BLaER1 (cell line): ENCODE measurements around the gene SDK1.

Source experiments
- H3K27ac ChIP-seq: shearing (Covaris generic); formaldehyde crosslinking; 2 replicates; pipeline ENCODE4 v1.8.1; 2022
- H3K27me3 ChIP-seq: shearing (Covaris generic); formaldehyde crosslinking; 2 replicates; pipeline ENCODE4 v1.8.1; 2022
- H3K36me3 ChIP-seq: shearing (Covaris generic); formaldehyde crosslinking; 2 replicates; pipeline ENCODE4 v1.8.1; 2022
- H3K4me1 ChIP-seq: shearing (Covaris generic); formaldehyde crosslinking; 2 replicates; pipeline ENCODE4 v1.8.1; 2022
- H3K4me2 ChIP-seq: shearing (Covaris generic); formaldehyde crosslinking; 2 replicates; pipeline ENCODE4 v1.8.1; 2022
- H3K4me3 ChIP-seq: shearing (Covaris generic); formaldehyde crosslinking; 2 replicates; pipeline ENCODE4 v1.8.1; 2022
- H3K9ac ChIP-seq: shearing (Covaris generic); formaldehyde crosslinking; 2 replicates; pipeline ENCODE4 v1.8.1; 2022
- H3K9me3 ChIP-seq: shearing (Covaris generic); formaldehyde crosslinking; 2 replicates; pipeline ENCODE4 v1.8.1; 2022
- H4K20me1 ChIP-seq: shearing (Covaris generic); formaldehyde crosslinking; 2 replicates; pipeline ENCODE4 v1.8.1; 2022
- Cebpa-rat ChIP-seq: shearing (Covaris generic); IDR thresholded peaks from 2 replicates; pipeline ENCODE4 v1.8.1; 2022

SDK1 gene

GRCh38 chr7:3589752-3590151, 288.7 kb downstream of the SDK1 start:
- H3K36me3 ChIP-seq = no peaks in the 10 kb centered on the region
- no peaks in the 10 kb centered on the region for H4K20me1 ChIP-seq
- H3K4me3 ChIP-seq = no peak overlapping the region
- no peak for TF ChIP-seq Cebpa-rat
- no peaks in the 10 kb centered on the region; the same call in 1 of the 2 replicates for H3K9me3 ChIP-seq
- no peak overlapping the region for H3K9ac ChIP-seq
- H3K27me3 ChIP-seq = no peaks in the 10 kb centered on the region
- no peak overlapping the region for H3K4me2 ChIP-seq
- no peaks in the 10 kb centered on the region for H3K4me1 ChIP-seq
- no peak overlapping the region for H3K27ac ChIP-seq

GRCh38 chr7:3591219-3591618, 290.2 kb downstream of the SDK1 start:
- no peak overlapping the region for H3K27ac ChIP-seq
- H3K36me3 ChIP-seq = no peaks in the 10 kb centered on the region
- H3K4me3 ChIP-seq = no peak overlapping the region
- no peak overlapping the region for H3K9ac ChIP-seq
- H3K4me2 ChIP-seq = no peak overlapping the region
- no peaks in the 10 kb centered on the region for H3K27me3 ChIP-seq
- H3K9me3 ChIP-seq = no peaks in the 10 kb centered on the region; the same call in 1 of the 2 replicates
- TF ChIP-seq Cebpa-rat = no peak
- no peaks in the 10 kb centered on the region for H4K20me1 ChIP-seq
- peaks cover 2% of the 10 kb centered on the region for H3K4me1 ChIP-seq

- H3K27ac ChIP-seq = no peak overlapping the region
- H3K9ac ChIP-seq = no peak overlapping the region
- no peaks in the 10 kb centered on the region for H4K20me1 ChIP-seq
- no peak overlapping the region for H3K4me2 ChIP-seq
- no peak for TF ChIP-seq Cebpa-rat
- peaks cover 10% of the 10 kb centered on the region for H3K4me1 ChIP-seq
- no peaks in the 10 kb centered on the region for H3K27me3 ChIP-seq
- H3K4me3 ChIP-seq = no peak overlapping the region
- H3K9me3 ChIP-seq = no peaks in the 10 kb centered on the region; the same call in 1 of the 2 replicates
- no peaks in the 10 kb centered on the region for H3K36me3 ChIP-seq
Observed at GRCh38 chr7:3591944-3592343, 290.9 kb downstream of the SDK1 start.

DNA sequence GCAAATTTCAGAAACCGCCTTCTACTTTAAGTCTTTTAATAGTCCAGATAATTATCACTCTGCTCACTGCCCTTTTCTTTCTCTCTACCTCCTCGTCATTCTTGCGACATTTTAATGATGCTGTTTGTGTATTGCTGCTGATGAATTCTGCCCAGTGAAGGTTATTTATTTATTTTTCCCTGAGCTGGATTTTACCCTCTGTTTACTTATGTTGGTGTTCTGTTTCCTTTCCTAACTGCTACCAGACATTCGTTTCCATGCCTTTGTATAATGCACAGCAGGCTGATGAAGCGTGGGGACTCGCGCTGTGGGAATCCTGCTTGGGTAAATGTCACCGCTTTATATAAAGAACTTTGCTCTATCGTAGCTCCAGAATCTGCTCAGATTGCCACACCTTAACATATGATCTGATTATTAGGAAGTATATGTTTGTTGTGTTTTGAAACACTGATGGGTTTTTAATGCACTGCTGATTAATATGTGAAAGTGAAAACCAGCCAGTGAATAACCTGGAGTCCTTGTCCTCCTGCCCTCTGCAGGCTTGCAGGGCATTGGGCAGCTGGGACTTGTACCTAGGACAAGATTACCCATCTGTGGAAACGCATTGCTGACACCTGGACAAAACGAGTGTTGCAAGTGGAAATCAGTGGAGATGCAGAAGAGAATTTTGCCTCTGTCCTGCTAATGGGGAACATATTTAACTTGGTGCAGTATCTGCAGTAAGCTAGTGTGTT, 291.5 kb downstream of the SDK1 start:
- no peaks in the 10 kb centered on the region for H3K36me3 ChIP-seq
- no peaks in the 10 kb centered on the region; the same call in 1 of the 2 replicates for H3K9me3 ChIP-seq
- H3K27me3 ChIP-seq = no peaks in the 10 kb centered on the region
- H3K4me3 ChIP-seq = no peak overlapping the region
- TF ChIP-seq Cebpa-rat = no peak
- H3K4me1 ChIP-seq = peaks cover 16% of the 10 kb centered on the region
- no peak overlapping the region for H3K9ac ChIP-seq
- no peaks in the 10 kb centered on the region for H4K20me1 ChIP-seq
- no peak overlapping the region for H3K4me2 ChIP-seq
- H3K27ac ChIP-seq = no peak overlapping the region

GRCh38 chr7:3594901-3595300, 293.8 kb downstream of the SDK1 start:
- TF ChIP-seq Cebpa-rat = no peak
- Histone ChIP-seq H3K27me3 (no peaks in the 10 kb centered on the region), H3K27ac (no peak overlapping the region), H4K20me1 (no peaks in the 10 kb centered on the region), H3K4me1 (peaks cover 19% of the 10 kb centered on the region), H3K4me3 (no peak overlapping the region), H3K9me3 (no peaks in the 10 kb centered on the region), H3K9ac (no peak overlapping the region), H3K4me2 (no peak overlapping the region), H3K36me3 (no peaks in the 10 kb centered on the region)

DNA sequence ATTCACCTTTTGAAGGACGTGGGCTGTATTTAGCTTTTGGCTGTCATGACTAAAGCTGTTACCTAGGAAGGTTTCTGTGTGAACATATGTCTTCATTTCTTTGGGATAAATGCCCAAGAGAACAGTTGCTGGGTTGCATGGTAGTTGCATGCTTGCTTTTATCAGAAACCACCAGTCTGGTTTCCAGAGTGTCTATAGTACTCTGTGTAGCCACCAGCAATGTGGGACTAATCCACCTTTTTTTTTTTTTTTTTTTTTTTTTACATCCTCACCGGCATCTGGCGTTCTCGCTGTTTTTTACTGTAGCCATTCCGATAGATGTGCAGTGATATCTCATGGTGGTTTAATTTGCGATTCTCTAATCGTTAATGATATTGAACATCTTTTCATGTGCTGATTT, 297.8 kb downstream of the SDK1 start:
- Histone ChIP-seq H3K4me3 (no peak overlapping the region), H3K9ac (no peak overlapping the region), H3K4me1 (peaks cover 19% of the 10 kb centered on the region), H4K20me1 (no peaks in the 10 kb centered on the region), H3K9me3 (no peaks in the 10 kb centered on the region), H3K27me3 (no peaks in the 10 kb centered on the region), H3K36me3 (no peaks in the 10 kb centered on the region), H3K27ac (no peak overlapping the region), H3K4me2 (no peak overlapping the region)
- TF ChIP-seq Cebpa-rat = no peak

DNA sequence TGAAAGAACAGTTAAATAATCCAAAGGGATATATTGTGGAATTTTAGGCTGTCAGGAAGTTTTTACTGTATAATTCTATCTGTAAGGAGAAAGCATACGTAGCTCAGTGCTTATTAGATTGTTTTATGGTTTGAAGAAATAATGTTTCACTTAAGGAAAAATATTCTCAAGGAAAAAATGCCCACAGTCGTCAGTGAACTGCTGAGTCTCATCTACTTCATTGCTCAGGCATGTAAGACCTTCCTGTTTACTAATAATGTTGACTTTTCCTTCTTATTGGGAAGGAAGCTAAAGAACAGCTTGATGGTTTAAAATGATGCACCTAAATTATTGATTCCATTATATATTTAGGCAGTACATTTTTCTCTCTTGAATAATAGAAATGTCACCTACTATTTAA, 304.2 kb downstream of the SDK1 start:
- H3K27ac ChIP-seq = no peak overlapping the region
- H3K36me3 ChIP-seq = no peaks in the 10 kb centered on the region
- no peak overlapping the region for H3K9ac ChIP-seq
- H3K4me2 ChIP-seq = no peak overlapping the region
- H3K27me3 ChIP-seq = no peaks in the 10 kb centered on the region
- no peaks in the 10 kb centered on the region for H3K4me1 ChIP-seq
- no peak overlapping the region for H3K4me3 ChIP-seq
- no peaks in the 10 kb centered on the region for H4K20me1 ChIP-seq
- H3K9me3 ChIP-seq = no peaks in the 10 kb centered on the region
- no peak for TF ChIP-seq Cebpa-rat

GRCh38 chr7:3606436-3606835, 305.4 kb downstream of the SDK1 start:
- no peak for TF ChIP-seq Cebpa-rat
- no peaks in the 10 kb centered on the region for H3K4me1 ChIP-seq
- H3K4me3 ChIP-seq = no peak overlapping the region
- no peaks in the 10 kb centered on the region for H4K20me1 ChIP-seq
- H3K36me3 ChIP-seq = no peaks in the 10 kb centered on the region
- H3K9ac ChIP-seq = no peak overlapping the region
- no peak overlapping the region for H3K4me2 ChIP-seq
- H3K27ac ChIP-seq = no peak overlapping the region
- no peaks in the 10 kb centered on the region for H3K9me3 ChIP-seq
- no peaks in the 10 kb centered on the region for H3K27me3 ChIP-seq

DNA sequence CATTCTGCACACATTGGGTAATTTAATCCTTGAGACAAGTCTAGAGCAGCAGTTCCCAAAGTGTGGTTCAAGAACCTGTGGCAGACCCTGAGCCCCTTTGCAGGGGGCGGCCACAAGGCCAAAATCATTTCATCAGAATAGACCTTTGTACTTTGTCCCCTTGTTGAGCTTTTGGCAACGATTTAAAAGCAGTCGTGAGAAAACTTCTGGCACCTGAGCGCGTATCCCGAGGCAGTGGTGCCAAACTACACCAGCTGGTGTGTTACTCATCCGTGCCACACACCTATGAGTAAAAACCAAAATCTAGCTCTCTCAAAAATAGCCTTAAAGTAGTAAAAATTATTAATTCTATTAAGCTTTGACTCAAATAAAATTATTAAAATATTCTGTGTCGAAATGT, 306.8 kb downstream of the SDK1 start:
- Histone ChIP-seq H3K9me3 (no peaks in the 10 kb centered on the region), H3K9ac (no peak overlapping the region), H3K4me1 (no peaks in the 10 kb centered on the region), H4K20me1 (no peaks in the 10 kb centered on the region), H3K27me3 (no peaks in the 10 kb centered on the region), H3K4me3 (no peak overlapping the region), H3K36me3 (no peaks in the 10 kb centered on the region), H3K27ac (no peak overlapping the region), H3K4me2 (no peak overlapping the region)
- no peak for TF ChIP-seq Cebpa-rat

DNA sequence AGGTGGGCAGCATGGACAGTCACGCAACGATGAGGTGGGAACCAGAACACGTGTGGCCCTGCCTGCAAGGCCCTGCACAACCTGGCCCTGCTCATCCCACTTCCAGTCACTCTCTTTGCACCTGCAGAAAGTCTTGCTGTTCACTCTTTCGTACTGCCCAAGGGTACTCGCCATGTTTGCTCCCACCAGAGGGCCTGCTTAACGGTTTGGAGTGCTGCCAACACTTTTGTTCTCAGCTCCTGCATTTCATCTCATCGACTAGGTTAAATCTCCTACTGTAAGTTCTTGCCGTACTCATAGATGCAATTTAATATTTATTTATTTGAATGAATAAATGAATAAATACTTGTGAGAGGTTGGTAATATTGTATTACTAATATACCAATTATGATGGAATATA, 315.3 kb downstream of the SDK1 start:
- Histone ChIP-seq H3K4me1 (no peaks in the 10 kb centered on the region), H4K20me1 (no peaks in the 10 kb centered on the region), H3K9me3 (no peaks in the 10 kb centered on the region), H3K4me2 (no peak overlapping the region), H3K27ac (no peak overlapping the region), H3K36me3 (no peaks in the 10 kb centered on the region), H3K9ac (no peak overlapping the region), H3K4me3 (no peak overlapping the region), H3K27me3 (no peaks in the 10 kb centered on the region)
- TF ChIP-seq Cebpa-rat = no peak

DNA sequence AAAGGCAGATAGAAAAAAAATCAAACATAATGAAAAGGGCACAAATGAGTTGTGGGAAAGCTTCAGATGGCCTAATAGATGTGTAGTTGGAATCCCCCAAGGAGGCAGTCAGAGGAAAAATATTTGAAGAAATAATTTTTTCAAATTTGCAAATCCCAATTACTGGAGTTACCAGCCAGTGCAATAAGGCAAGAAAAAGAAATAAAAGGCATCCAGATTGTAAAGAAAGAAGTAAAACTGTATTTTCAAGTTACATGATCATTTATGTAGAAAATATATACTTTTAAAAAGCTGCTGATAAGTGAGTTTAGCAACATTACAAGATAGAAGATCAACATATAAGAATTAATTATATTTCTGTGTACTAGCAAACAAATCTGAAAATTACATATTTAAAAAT, 329.0 kb downstream of the SDK1 start:
- Histone ChIP-seq H3K27me3 (no peaks in the 10 kb centered on the region), H3K4me2 (no peak overlapping the region), H3K4me1 (no peaks in the 10 kb centered on the region), H3K9ac (no peak overlapping the region), H3K27ac (no peak overlapping the region), H4K20me1 (no peaks in the 10 kb centered on the region), H3K9me3 (peaks cover 27% of the 10 kb centered on the region), H3K4me3 (no peak overlapping the region), H3K36me3 (no peaks in the 10 kb centered on the region)
- TF ChIP-seq Cebpa-rat = no peak
